Activated naive CD4-positive, alpha-beta T cell treated with anti-CD3 and anti-CD28 coated beads for 36 hours (primary cell): ENCODE data around the gene IGFALS. TPM values are rescaled to one million over a fixed set of nuclear protein-coding genes. Genes with fewer than 3 reads are reported as not detected.
A peak's percentile ranks its signal among the peaks of the same experiment; 100 is the strongest.

Source experiments
- CTCF ChIA-PET: fragments of 350-600 bp; sonication (Branson Sonifier 250); formaldehyde crosslinking; loops from one replicate; lab custom pipeline; 2021; ENCODE audit warnings: antibody characterized with exemption; lab: Charles Lee
- DNase-seq: peaks from one replicate; pipeline ENCODE4 v3.0.0-alpha.2; 2020
- H3K27ac Mint-ChIP-seq: one replicate; pipeline ENCODE4 v1.8.0; 2021; ENCODE audit warnings: mild to moderate bottlenecking, mixed read lengths
- H3K27me3 Mint-ChIP-seq: one replicate; pipeline ENCODE4 v1.8.0; 2021; ENCODE audit warnings: low read depth, mixed read lengths
- H3K36me3 Mint-ChIP-seq: one replicate; pipeline ENCODE4 v1.8.0; 2021; ENCODE audit warnings: low read depth, mixed read lengths
- H3K4me1 Mint-ChIP-seq: one replicate; pipeline ENCODE4 v1.8.0; 2021; ENCODE audit warnings: low read depth, mixed read lengths
- H3K4me3 Mint-ChIP-seq: one replicate; pipeline ENCODE4 v1.8.0; 2021; ENCODE audit warnings: mild to moderate bottlenecking, moderate library complexity, mixed read lengths
- H3K9me3 Mint-ChIP-seq: one replicate; pipeline ENCODE4 v1.8.0; 2021; ENCODE audit warnings: mixed read lengths
- intact Hi-C: fragments of 100-400 bp; cut with micrococcal nuclease; formaldehyde crosslinking; loops from one replicate; pipeline ENCODE4 v1.15.1; 2023
- total RNA-seq, 2 experiments: library from RNA; stranded (reverse); gene quantifications; one replicate each; pipeline ENCODE4 v1.2.3, GENCODE V29; 2021

The IGFALS gene
- total RNA-seq, 2 experiments from 2014 or later = not detected

DNA sequence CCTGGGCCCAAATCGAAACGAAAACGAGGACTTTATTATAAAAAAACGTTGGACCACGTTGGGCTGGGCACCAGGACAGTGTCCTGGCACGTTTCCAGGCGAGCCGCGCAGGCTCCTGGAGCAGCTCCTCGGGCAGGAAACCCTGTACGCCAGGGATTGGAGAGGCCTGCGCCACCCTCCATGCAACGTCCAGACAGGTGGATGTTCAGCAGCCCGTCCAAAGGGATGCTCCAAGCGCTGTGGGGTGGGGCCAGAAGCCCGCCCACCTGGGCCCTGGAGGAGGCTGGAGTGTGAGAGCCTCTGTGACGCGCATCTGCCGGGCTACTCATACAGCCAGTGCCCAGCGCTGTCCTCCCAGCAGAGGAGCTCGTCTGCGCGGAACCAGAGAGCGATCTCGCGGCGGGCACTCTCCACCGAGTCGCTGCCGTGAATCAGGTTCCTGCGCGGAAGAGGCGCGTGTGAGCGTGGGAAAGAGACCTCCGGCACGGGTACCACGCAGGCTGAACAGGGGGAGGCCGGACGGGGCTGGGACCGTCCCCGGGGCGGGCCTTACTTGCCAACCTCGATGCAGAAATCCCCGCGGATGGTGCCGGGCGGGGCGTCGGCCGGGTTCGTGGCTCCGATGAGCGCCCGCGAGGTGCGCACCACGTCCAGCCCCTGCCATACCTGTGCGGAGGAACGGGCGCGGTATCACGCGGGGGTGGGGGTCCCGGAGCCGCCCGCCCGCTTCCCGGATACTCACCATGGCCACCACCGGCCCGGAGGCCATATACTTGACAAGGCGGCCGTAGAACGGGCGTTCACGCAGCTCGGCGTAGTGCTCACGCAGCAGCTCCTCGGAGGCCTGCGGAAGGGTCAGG lies 22.9 kb downstream of the IGFALS start:
- Mint-ChIP-seq H3K9me3 (no peaks in the 10 kb centered on the region), H3K27ac (peak overlapping the region; percentile 80), H3K27me3 (no peaks in the 10 kb centered on the region), H3K36me3 (peaks cover 15% of the 10 kb centered on the region), H3K4me3 (peak overlapping the region; percentile 93), H3K4me1 (peaks cover 7% of the 10 kb centered on the region)
- peak; percentile 72 for DNase-seq
- CTCF ChIA-PET = no interaction called here
- intact Hi-C loops = loop anchor here (5.0 kb wide), 2 partner anchors 172 to 348 kb away; partner anchors contain the start of genes MSRB1 and UQCC4

DNA sequence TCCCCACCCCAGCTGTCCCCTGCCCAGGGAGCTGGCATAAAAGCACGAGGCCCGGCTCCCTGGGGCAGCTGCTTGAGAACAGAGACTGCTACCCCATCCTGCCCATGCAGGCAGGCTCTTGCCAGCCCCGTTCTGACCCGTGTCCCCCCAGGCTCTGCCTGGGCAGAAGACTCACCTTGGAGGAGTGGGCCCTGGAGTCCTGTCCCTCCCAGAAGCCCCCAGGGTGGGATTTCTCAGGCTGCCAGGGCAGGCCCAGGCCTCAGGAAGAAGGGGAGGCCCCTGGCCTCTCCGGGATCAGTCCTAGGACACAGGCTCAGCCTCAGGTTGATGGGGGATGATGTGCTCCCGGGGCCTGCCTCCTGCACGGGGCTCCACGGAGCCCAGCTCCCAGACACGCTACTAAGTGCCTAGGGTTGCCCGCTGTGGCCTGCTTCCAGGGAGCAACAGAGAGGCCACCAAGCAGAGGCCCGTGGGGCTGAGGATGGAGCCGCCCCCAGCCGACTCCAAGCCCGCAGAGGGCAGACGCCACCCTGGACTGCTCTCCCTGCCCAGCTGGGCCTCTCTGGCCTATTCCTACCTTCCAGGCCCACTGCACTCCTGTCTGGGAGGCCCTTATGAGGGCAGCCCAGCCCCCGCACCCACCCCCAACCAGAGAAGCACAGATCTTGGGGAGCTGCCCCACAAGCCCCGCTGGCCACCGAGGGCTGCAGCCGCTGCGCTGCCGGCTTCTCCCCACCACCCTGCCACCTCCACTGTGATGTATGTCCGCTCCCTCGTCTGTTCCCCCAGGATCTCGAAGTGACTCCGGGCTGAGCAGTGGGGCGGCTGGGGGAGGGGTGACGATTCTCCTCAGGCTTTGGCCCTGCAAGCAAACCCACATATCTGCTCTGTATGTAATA lies 23.9 kb downstream of the IGFALS start:
- no peaks in the 10 kb centered on the region for H3K27me3 Mint-ChIP-seq
- CTCF ChIA-PET = no interaction called here
- intact Hi-C loops = loop anchor here (5.0 kb wide), 2 partner anchors 173 to 347 kb away; partner anchors contain the start of genes MSRB1 and UQCC4
- no peak for DNase-seq
- H3K36me3 Mint-ChIP-seq = peaks cover 15% of the 10 kb centered on the region
- H3K4me1 Mint-ChIP-seq = peaks cover 3% of the 10 kb centered on the region
- peak overlapping the region; percentile 93 for H3K4me3 Mint-ChIP-seq
- H3K9me3 Mint-ChIP-seq = no peaks in the 10 kb centered on the region
- peak overlapping the region; percentile 80 for H3K27ac Mint-ChIP-seq

DNA sequence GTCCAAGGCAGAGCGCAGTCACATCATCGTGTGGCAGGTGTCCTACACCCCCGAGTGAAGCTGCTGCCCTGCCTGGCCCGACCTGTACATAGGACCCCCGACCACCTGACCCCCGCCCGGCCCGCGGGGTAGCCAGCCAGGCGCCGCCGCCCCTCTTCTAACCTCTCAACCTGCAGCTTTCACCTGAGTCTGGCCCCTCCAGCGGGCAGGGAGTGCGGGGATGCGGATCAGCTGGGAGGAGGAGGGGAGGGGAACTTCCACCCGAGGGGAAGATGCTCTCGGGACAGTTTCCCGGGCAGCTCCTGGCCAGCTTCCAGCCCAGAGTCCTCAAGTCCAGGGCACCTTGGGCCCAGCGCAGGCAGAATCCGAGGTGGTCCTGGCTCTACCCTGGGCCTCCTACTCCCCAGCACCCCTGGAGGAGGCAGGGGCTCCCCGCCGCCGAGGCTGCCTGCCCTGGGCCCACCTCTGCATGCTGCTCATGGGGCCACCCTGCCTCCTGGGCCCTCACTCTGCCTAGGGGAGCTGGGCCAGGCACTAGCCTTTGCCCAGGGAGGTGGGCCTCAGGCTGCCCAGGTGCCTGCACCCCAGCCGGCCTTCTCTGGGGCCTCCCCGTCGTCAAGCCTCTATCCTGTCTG lies 24.6 kb downstream of the IGFALS start:
- H3K4me3 Mint-ChIP-seq = no peak overlapping the region
- no peak overlapping the region for H3K27ac Mint-ChIP-seq
- peaks cover 15% of the 10 kb centered on the region for H3K36me3 Mint-ChIP-seq
- intact Hi-C loops = no loop called here
- no peaks in the 10 kb centered on the region for H3K27me3 Mint-ChIP-seq
- H3K9me3 Mint-ChIP-seq = no peaks in the 10 kb centered on the region
- CTCF ChIA-PET = no interaction called here
- DNase-seq = no peak
- H3K4me1 Mint-ChIP-seq = peaks cover 1% of the 10 kb centered on the region

DNA sequence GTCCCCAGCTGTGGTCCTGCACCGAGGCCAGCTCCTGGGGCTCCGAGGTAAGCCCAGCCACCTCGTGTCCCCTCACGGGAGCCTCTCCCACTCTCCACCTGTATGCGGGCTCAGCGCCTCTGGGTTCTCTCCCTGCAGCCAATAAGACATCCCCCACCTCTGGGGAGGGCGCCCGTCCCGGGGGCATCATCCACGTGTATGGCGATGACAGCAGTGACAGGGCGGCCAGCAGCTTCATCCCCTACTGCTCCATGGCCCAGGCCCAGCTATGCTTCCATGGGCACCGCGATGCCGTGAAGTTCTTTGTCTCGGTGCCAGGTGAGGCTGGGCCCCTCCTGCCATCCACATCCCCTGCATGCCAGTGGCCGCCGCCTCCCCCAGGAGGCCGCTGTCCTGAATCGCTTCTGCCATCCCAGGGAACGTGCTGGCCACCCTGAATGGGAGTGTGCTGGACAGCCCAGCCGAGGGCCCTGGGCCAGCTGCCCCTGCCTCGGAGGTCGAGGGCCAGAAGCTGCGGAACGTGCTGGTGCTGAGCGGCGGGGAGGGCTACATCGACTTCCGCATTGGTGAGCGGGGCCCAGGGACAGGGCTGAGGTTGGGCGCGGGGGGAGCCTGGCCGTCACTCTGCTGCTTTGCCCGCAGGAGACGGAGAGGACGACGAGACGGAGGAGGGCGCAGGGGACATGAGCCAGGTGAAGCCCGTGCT lies 25.3 kb downstream of the IGFALS start:
- H3K27ac Mint-ChIP-seq = peak overlapping the region; percentile 13
- CTCF ChIA-PET = no interaction called here
- H3K4me1 Mint-ChIP-seq = no peaks in the 10 kb centered on the region
- intact Hi-C loops = no loop called here
- H3K36me3 Mint-ChIP-seq = peaks cover 15% of the 10 kb centered on the region
- H3K4me3 Mint-ChIP-seq = no peak overlapping the region
- H3K27me3 Mint-ChIP-seq = no peaks in the 10 kb centered on the region
- DNase-seq = no peak
- no peaks in the 10 kb centered on the region for H3K9me3 Mint-ChIP-seq

DNA sequence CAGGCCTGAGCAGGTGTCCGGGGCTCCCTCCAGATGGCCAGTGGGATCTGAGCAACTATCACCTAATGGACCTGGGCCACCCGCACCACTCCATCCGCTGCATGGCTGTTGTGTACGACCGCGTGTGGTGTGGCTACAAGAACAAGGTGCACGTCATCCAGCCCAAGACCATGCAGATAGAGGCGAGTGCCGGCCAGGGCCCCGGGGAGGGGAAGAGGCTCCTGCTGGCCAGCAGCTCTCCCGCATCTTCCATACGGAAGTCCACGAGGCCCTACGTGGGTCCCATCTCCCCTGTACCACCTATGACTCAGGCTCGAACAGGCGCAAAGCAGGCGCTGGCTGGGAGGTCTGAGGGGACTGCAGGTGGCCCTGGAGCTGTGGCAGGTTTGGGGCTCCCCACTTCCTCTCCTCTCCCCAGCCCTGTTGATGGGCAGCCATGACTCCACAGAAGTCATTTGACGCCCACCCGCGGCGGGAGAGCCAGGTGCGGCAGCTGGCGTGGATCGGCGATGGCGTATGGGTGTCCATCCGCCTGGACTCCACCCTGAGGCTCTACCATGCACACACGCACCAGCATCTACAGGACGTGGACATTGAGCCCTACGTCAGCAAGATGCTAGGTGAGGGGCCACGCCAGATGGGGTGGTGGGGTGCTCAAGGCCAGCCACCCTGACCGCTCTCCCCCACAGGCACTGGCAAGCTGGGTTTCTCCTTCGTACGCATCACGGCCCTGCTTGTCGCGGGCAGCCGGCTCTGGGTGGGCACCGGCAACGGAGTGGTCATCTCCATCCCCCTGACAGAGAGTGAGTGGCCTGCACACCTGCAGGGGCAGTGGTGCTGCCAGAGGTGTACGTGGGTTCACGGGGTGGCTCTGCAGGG lies 26.1 kb downstream of the IGFALS start:
- intact Hi-C loops = no loop called here
- Mint-ChIP-seq H3K9me3 (no peaks in the 10 kb centered on the region), H3K4me1 (no peaks in the 10 kb centered on the region), H3K36me3 (peaks cover 12% of the 10 kb centered on the region), H3K27me3 (no peaks in the 10 kb centered on the region), H3K27ac (no peak overlapping the region), H3K4me3 (no peak overlapping the region)
- no peak for DNase-seq
- CTCF ChIA-PET = no interaction called here

DNA sequence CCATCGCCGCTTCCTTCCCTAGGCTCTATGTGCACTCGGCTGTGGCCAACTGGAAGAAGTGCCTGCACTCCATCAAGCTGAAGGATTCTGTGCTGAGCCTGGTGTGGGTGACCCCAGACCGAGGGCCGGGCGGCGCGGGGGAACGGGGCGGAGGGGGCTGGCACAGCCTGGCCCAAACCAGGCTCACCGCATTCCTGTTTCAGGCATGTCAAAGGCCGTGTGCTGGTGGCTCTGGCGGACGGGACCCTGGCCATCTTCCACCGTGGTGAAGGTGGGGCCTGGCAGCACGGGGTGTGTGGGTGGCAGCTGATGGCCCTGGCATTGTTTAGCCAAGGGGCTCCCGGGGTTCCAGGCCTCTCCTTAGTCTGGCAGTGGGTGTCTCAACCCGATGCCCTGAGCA lies 26.8 kb downstream of the IGFALS start:
- no peak for DNase-seq
- intact Hi-C loops = no loop called here
- Mint-ChIP-seq H3K4me1 (no peaks in the 10 kb centered on the region), H3K36me3 (peaks cover 5% of the 10 kb centered on the region), H3K27me3 (no peaks in the 10 kb centered on the region), H3K4me3 (no peak overlapping the region), H3K9me3 (no peaks in the 10 kb centered on the region), H3K27ac (no peak overlapping the region)
- CTCF ChIA-PET = no interaction called here

DNA sequence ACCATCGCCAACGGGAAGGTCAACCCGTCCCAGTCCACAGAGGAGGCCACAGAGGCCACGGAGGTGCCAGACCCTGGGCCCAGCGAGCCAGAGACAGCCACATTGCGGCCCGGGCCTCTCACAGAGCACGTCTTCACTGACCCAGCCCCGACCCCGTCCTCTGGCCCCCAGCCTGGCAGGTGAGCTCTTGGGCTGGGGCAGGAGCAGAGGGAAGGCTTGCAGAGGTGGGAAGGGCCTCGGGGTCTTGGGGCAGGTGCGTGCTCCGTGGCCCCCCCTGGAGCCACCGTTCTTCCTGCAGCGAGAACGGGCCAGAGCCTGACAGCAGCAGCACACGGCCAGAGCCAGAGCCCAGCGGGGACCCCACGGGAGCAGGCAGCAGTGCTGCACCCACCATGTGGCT lies 27.3 kb downstream of the IGFALS start:
- Mint-ChIP-seq H3K27ac (no peak overlapping the region), H3K4me3 (no peak overlapping the region), H3K27me3 (no peaks in the 10 kb centered on the region), H3K4me1 (no peaks in the 10 kb centered on the region), H3K9me3 (no peaks in the 10 kb centered on the region), H3K36me3 (peaks cover 6% of the 10 kb centered on the region)
- DNase-seq = no peak
- CTCF ChIA-PET = no interaction called here
- intact Hi-C loops = no loop called here

DNA sequence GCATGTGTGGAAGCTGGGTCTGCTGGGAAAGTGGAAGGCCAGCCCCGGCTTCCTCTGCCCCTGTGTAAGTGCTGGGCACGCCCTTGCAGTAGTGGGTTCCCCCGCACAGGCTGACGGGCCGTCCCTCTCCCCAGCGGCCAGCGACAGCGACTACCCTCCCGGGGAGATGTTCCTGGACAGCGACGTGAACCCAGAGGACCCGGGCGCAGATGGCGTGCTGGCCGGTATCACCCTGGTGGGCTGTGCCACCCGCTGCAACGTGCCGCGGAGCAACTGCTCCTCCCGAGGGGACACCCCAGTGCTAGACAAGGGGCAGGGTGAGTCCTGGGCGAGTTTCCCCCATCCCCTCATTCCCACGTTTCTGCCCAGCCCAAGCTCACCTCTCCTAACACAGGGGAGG lies 27.7 kb downstream of the IGFALS start:
- CTCF ChIA-PET = no interaction called here
- intact Hi-C loops = no loop called here
- H3K36me3 Mint-ChIP-seq = peaks cover 7% of the 10 kb centered on the region
- no peaks in the 10 kb centered on the region for H3K27me3 Mint-ChIP-seq
- H3K27ac Mint-ChIP-seq = no peak overlapping the region
- no peak overlapping the region for H3K4me3 Mint-ChIP-seq
- DNase-seq = no peak
- H3K4me1 Mint-ChIP-seq = no peaks in the 10 kb centered on the region
- H3K9me3 Mint-ChIP-seq = no peaks in the 10 kb centered on the region

DNA sequence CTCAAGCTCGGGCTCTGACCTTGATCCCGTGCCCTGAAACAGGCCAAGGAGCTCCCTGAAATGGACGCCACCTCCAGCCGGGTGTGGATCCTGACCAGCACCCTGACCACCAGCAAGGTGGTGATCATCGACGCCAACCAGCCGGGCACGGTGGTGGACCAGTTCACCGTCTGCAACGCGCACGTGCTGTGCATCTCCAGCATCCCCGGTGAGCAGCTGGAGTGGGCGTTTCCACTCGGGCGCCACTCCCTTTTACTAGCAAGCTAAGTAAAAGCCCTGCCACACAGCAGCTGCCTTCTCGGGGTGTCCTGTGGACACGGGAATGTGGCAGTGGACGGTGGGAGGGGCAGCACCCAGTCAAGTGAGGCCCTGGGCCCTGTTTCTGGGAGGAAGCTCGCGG lies 28.5 kb downstream of the IGFALS start:
- CTCF ChIA-PET = no interaction called here
- Mint-ChIP-seq H3K27me3 (no peaks in the 10 kb centered on the region), H3K4me1 (no peaks in the 10 kb centered on the region), H3K4me3 (no peak overlapping the region), H3K36me3 (peaks cover 7% of the 10 kb centered on the region), H3K9me3 (no peaks in the 10 kb centered on the region), H3K27ac (no peak overlapping the region)
- intact Hi-C loops = no loop called here
- no peak for DNase-seq

DNA sequence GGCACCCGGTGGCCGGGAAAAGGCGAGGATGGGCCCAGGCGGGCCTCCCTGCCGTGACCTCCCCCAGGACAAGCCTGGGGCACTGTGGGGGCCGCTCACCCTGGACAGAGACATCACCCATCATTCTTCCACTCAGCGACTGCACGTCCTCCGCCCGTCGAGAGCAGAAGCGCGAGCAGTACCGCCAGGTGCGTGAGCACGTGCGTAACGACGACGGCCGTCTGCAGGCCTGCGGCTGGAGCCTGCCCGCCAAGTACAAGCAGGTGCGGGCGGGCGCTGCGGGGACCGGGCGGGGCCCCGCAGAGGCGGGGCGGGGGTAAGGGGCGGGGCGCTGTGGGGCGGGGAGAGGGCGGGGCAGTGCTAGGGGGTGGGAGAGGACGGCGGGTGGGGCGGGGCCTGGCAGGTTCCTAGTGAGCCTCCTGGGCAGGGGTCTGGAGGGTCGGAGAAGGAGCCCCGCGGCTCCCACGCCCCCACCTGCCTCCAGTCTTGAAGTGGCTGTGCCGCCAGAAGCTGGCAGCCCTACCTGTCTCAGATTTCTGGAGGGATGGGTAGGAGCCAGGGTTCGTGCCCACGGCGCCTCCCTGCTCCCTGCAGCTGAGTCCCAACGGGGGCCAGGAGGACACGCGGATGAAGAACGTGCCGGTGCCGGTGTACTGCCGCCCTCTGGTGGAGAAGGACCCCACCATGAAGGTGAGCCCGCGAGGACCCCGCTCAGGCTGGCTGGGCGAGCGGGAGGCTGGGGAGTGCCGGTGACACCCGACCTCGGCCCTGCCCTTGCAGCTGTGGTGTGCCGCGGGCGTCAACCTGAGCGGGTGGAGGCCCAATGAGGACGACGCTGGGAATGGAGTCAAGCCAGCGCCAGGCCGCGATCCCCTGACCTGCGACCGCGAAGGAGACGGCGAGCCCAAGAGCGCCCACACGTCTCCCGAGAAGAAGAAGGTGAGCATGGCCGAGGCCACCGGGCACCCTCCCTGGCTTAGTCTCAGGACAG lies 29.7 kb downstream of the IGFALS start:
- no peaks in the 10 kb centered on the region for H3K4me1 Mint-ChIP-seq
- CTCF ChIA-PET = no interaction called here
- H3K27ac Mint-ChIP-seq = no peak overlapping the region
- no peak for DNase-seq
- intact Hi-C loops = no loop called here
- no peak overlapping the region for H3K4me3 Mint-ChIP-seq
- no peaks in the 10 kb centered on the region for H3K9me3 Mint-ChIP-seq
- no peaks in the 10 kb centered on the region for H3K27me3 Mint-ChIP-seq
- peaks cover 7% of the 10 kb centered on the region for H3K36me3 Mint-ChIP-seq
